Kidney capillary endothelial cell (primary cell): ENCODE measurements around the gene ARHGAP22.
A peak's percentile ranks its signal among the peaks of the same experiment; 100 is the strongest.

ENCODE experiments used
- DNase-seq: peaks from one replicate; pipeline ENCODE4 v3.0.0-alpha.2; 2018; ENCODE audit warnings: low spot score

Gene ARHGAP22

GRCh38 chr10:48607356-48608278 is 2.7 kb upstream of the ARHGAP22 start:
- no peak for DNase-seq

- DNase-seq: peak; percentile 98
Observed at GRCh38 chr10:48606530-48607355, 1.9 kb upstream of the ARHGAP22 start.

- no peak for DNase-seq
Observed at GRCh38 chr10:48605786-48606529, 1.1 kb upstream of the ARHGAP22 start.

- no peak for DNase-seq
Observed at GRCh38 chr10:48604039-48604990, 558 bp downstream of the ARHGAP22 start.

- DNase-seq: no peak
Observed at GRCh38 chr10:48603421-48604038, 1.3 kb downstream of the ARHGAP22 start.

GRCh38 chr10:48602401-48603135 is 2.3 kb downstream of the ARHGAP22 start:
- DNase-seq: no peak

- no peak for DNase-seq
Observed at GRCh38 chr10:48601789-48602188, 3.1 kb downstream of the ARHGAP22 start.

- DNase-seq: no peak
Observed at GRCh38 chr10:48600645-48601505, 4.0 kb downstream of the ARHGAP22 start.

- no peak for DNase-seq
Observed at GRCh38 chr10:48599830-48600134, 5.1 kb downstream of the ARHGAP22 start.

GRCh38 chr10:48598936-48599829 is 5.7 kb downstream of the ARHGAP22 start:
- no peak for DNase-seq

GRCh38 chr10:48598243-48598935 is 6.5 kb downstream of the ARHGAP22 start:
- DNase-seq: no peak

- DNase-seq: no peak
Observed at GRCh38 chr10:48595539-48595932, 9.3 kb downstream of the ARHGAP22 start.

- no peak for DNase-seq
Observed at GRCh38 chr10:48594803-48595538, 9.9 kb downstream of the ARHGAP22 start.

GRCh38 chr10:48594371-48594770 is 10.5 kb downstream of the ARHGAP22 start:
- DNase-seq: no peak

- DNase-seq: no peak
Observed at GRCh38 chr10:48592346-48592745, 12.5 kb downstream of the ARHGAP22 start.

GRCh38 chr10:48590945-48591344 is 13.9 kb downstream of the ARHGAP22 start:
- DNase-seq: no peak

GRCh38 chr10:48589266-48589665 is 15.6 kb downstream of the ARHGAP22 start:
- peak; percentile 47 for DNase-seq
